NCI-H526 (cell line): ENCODE measurements around the gene ADGRG2.

ENCODE experiments used
- DNase-seq, 2 experiments: peaks; one replicate each; lab custom pipeline; 2025; lab: John Stamatoyannopoulos, UW

Gene ADGRG2

GRCh38 chrX:18949944-18950301 lies 172.3 kb downstream of the ADGRG2 start:
- no peak for DNase-seq

GRCh38 chrX:18949291-18949943 lies 172.9 kb downstream of the ADGRG2 start:
- no peak for DNase-seq

GRCh38 chrX:18946611-18947010 lies 175.7 kb downstream of the ADGRG2 start:
- no peak for DNase-seq

- DNase-seq, result no peak
Measured at GRCh38 chrX:18946157-18946556, 176.1 kb downstream of the ADGRG2 start.

GRCh38 chrX:18945483-18945882 lies 176.8 kb downstream of the ADGRG2 start:
- no peak for DNase-seq

- no peak for DNase-seq
Measured at GRCh38 chrX:18944482-18944881, 177.8 kb downstream of the ADGRG2 start.

- no peak for DNase-seq
Measured at GRCh38 chrX:18941896-18942295, 180.4 kb downstream of the ADGRG2 start.
